ENCODE results near the gene HEXD. TPM values are rescaled to one million over a fixed set of nuclear protein-coding genes. Genes with fewer than 3 reads are reported as not detected.

Gene HEXD
- total and polyA plus RNA-seq, 2 of the 8 experiments (the other 6 are each of a cell fraction or from before 2014, with no cell fraction given), result 20.6 to 21.8 TPM

DNA sequence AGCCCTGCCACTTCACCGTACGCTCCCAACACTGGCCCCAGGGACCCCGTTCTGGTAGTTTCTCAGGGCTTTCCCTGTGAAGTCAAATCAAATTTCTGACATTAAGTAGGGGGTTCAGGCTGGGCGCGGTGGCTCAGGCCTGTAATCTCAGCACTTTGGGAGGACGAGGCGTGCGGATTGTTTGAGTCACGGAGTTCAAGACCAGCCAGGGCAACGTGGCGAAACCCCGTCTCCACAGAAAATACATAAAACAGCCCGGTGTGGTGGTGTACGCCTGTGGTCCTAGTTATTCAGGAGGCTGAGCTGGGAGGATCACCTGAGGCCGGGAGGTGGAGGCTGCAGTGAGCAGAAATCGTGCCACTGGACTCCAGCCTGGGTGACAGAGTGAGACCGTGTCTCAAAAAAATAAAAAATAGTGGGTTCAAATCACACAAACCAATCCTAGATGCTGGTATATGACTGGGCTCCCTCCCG lies 31.8 kb downstream of the HEXD start (continued):
- TF ChIP-seq TAF7 (optimal IDR thresholded peaks at IDR 0.05; ENCODE audit: borderline replicate concordance, low read depth, low read length) (no peak), SP1 (IDR thresholded peaks at IDR 0.05; ENCODE audit: low read depth, low read length) (no peak), SP4 (IDR thresholded peaks at IDR 0.05; ENCODE audit: low read length) (no peak)
